ENCODE data around the gene SLC25A22.
A peak's percentile ranks its signal among the peaks of the same experiment; 100 is the strongest.

The SLC25A22 gene

GRCh38 chr11:821512-822371 is 23.7 kb upstream of the SLC25A22 start:
- DNase-seq: no peak

GRCh38 chr11:820655-821511 is 22.8 kb upstream of the SLC25A22 start:
- no peak for DNase-seq

GRCh38 chr11:819943-820649 is 22.0 kb upstream of the SLC25A22 start:
- peak; percentile 73 for DNase-seq

GRCh38 chr11:819129-819931 is 21.2 kb upstream of the SLC25A22 start:
- peak; percentile 92 for DNase-seq

GRCh38 chr11:818396-819128 is 20.5 kb upstream of the SLC25A22 start, which contains the start of gene PNPLA2:
TSS of gene PNPLA2 (plus strand) at chr11:818914. CDS start at chr11:819719, 805 bp downstream.
- DNase-seq: no peak

- no peak for DNase-seq
Measured at GRCh38 chr11:816433-816779, 18.3 kb upstream of the SLC25A22 start.

- DNase-seq: no peak
Measured at GRCh38 chr11:815675-816432, 17.8 kb upstream of the SLC25A22 start.

- DNase-seq: no peak
Measured at GRCh38 chr11:813456-814096, 15.5 kb upstream of the SLC25A22 start.

- DNase-seq: no peak
Measured at GRCh38 chr11:813072-813455, 15.0 kb upstream of the SLC25A22 start.

- DNase-seq: no peak
Measured at GRCh38 chr11:812390-812789, 14.3 kb upstream of the SLC25A22 start.

GRCh38 chr11:811446-812245 is 13.6 kb upstream of the SLC25A22 start:
- no peak for DNase-seq

- no peak for DNase-seq
Measured at GRCh38 chr11:810040-810567, 12.0 kb upstream of the SLC25A22 start.

GRCh38 chr11:809287-810039 is 11.4 kb upstream of the SLC25A22 start, which contains the start of gene RPLP2:
TSS of gene RPLP2 (plus strand) at chr11:809967. CDS start at chr11:810235, 268 bp downstream.
- DNase-seq: peak; percentile 98

DNA sequence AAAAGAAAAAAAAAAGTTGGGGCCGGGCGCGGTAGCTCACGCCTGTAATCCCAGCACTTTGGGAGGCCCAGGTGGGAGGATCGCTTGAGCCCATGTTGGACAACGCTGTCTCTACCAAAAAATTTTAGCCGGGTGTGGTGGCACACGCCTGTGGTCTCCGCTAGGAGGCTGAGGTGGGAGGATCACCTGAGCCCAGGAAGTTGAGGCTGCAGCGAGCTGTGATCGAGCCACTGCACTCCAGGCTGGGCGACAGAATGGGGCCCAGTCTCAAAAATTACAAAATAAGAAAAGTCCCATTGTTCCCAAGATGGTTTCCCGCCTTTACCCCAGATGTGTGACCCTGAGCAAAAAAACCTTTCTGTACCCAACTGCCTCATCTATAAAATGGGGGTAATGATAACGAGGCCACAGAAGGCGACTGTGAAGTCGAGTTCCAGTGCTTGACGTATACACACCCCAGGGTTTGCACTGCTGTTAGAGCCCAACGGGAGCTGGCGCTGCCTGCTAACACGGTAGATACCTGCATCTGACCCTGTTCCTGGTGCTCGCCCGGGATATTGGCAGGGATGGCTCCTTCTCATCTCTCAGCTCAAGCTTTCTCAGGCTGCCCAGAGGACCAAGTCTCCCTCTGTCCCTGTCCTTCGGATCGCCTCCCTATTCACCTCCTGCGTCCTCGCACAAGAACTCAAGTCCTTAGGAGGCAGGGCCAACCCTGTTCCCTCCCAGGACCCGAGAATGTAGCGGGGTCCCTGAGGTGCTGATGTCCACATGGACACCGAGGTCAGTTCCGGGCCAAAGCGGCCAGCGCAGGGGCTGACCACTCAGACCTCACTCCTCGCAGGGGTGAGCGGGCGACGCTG is 10.6 kb upstream of the SLC25A22 start:
- DNase-seq: no peak

DNA sequence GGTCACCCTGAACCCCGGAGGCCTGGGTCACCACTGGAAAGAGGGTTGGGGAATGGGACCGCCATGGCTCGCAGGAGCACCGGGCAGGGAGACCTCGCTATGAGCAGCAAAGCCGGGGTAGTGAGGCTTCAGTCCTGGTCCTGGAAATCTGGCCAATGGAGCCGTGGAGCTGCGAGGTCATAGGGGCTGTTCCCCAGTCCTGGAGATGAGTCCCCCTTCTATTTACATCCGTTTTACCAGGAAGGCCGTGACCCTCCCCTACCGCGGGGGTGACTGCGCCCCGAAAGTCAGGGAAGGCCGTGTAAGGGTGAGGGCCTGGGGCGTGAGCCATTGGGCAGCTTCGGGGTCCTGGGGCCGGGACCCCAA is 6.5 kb upstream of the SLC25A22 start:
- no peak for DNase-seq

- DNase-seq: no peak
Measured at GRCh38 chr11:803770-804598, 5.9 kb upstream of the SLC25A22 start.

DNA sequence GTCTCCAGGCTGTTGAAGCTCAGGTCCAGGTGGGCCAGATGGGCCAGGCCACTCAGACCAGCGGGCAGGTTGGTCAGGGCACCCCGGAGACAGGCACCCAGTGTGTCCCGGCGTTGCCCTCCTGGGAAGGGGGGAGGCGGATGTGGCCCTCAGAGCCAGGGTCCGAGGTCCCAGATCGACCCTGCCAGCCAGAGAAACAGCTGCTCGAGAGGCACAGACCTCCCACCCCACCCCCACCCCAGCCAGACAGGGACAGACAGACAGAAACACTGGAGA is 5.3 kb upstream of the SLC25A22 start:
- no peak for DNase-seq
